Calu3 (cell line): ENCODE data around the gene PSMA5. TPM values are rescaled to one million over a fixed set of nuclear protein-coding genes. Genes with fewer than 3 reads are reported as not detected.
"Not testable (repeated sequence)": the region's sequence is repeated elsewhere in the genome, so short reads cannot be mapped to it uniquely, and the experiment has no call there.

ENCODE experiments used
- BruUV-seq: library from RNA; stranded (reverse); fragments of 400-500 nt; replicated peaks from 2 replicates; lab custom pipeline; 2021; lab: Mats Ljungman, UMichigan
- CTCF ChIA-PET: fragments of 300-600 bp; sonication (Branson Sonifier 250); formaldehyde crosslinking; loops from one replicate; lab custom pipeline; 2022; ENCODE audit warnings: antibody characterized with exemption; lab: Charles Lee
- DNase-seq: peaks from one replicate; pipeline ENCODE4 v3.0.0; 2022
- H3K27ac Mint-ChIP-seq: one replicate; pipeline ENCODE4 v1.8.0; 2022; ENCODE audit warnings: mixed read lengths; ENCODE audit not compliant: unreplicated experiment
- H3K27me3 Mint-ChIP-seq: one replicate; pipeline ENCODE4 v1.8.0; 2022; ENCODE audit warnings: mixed read lengths; ENCODE audit not compliant: unreplicated experiment
- H3K36me3 Mint-ChIP-seq: one replicate; pipeline ENCODE4 v1.8.0; 2022; ENCODE audit warnings: mild to moderate bottlenecking, moderate library complexity, mixed read lengths; ENCODE audit not compliant: insufficient read depth, unreplicated experiment
- H3K4me1 Mint-ChIP-seq: one replicate; pipeline ENCODE4 v1.8.0; 2022; ENCODE audit warnings: mild to moderate bottlenecking, low read depth, mixed read lengths; ENCODE audit not compliant: unreplicated experiment
- H3K4me3 Mint-ChIP-seq: one replicate; pipeline ENCODE4 v1.8.0; 2022; ENCODE audit warnings: mild to moderate bottlenecking, low read depth, moderate library complexity, mixed read lengths; ENCODE audit not compliant: unreplicated experiment
- H3K9me3 Mint-ChIP-seq: one replicate; pipeline ENCODE4 v1.8.0; 2022; ENCODE audit warnings: low read depth, mixed read lengths; ENCODE audit not compliant: unreplicated experiment
- CTCF ChIP-seq: fragments of 200-600 bp; IDR thresholded peaks from one replicate; pipeline ENCODE4 v1.8.0; 2022; ENCODE audit warnings: antibody characterized with exemption; ENCODE audit not compliant: unreplicated experiment
- intact Hi-C: fragments of 100-400 bp; cut with micrococcal nuclease; formaldehyde crosslinking; loops from one replicate; pipeline ENCODE4 v1.10.0; 2022; ENCODE audit not compliant: unreplicated experiment
- total RNA-seq: library from RNA; stranded (reverse); gene quantifications from 2 replicates; pipeline ENCODE4 v1.2.3, GENCODE V29; 2022

The PSMA5 gene
- total RNA-seq, 1 experiment from 2014 or later: 121 TPM

- TF ChIP-seq CTCF: no peak
- no peak overlapping the region for H3K27ac Mint-ChIP-seq
- CTCF ChIA-PET: no interaction called here
- no TSS peak for BruUV-seq
- intact Hi-C loops: no loop called here
- DNase-seq: no peak
- no peaks in the 10 kb centered on the region for H3K27me3 Mint-ChIP-seq
- no peaks in the 10 kb centered on the region for H3K36me3 Mint-ChIP-seq
- H3K9me3 Mint-ChIP-seq: no peaks in the 10 kb centered on the region
- no peak overlapping the region for H3K4me3 Mint-ChIP-seq
- no peaks in the 10 kb centered on the region for H3K4me1 Mint-ChIP-seq
Measured at GRCh38 chr1:109377698-109378097, 48.5 kb downstream of the PSMA5 start.

DNA sequence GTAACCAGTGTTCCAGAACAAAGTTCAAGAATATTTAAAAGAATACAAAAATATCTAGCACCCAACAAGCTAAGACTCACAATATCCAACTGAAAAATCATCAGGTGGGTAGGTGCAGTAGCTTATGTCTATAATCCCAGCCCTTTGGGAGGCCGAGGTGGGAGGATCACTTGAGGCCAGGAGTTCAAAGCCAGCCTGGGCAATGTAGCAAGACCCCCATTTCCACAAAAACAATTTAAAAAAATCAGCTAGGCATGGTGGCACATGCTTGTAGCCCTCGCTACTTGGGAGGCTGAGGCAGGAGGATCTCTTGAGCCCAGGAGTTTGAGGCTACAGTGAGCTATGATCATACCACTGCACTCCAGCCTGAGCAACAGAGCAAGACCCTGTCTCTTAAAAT lies 52.6 kb downstream of the PSMA5 start:
- H3K4me1 Mint-ChIP-seq, DNase-seq, CTCF ChIA-PET, H3K27me3 Mint-ChIP-seq, H3K27ac Mint-ChIP-seq, H3K4me3 Mint-ChIP-seq, H3K36me3 Mint-ChIP-seq, intact Hi-C loops, H3K9me3 Mint-ChIP-seq, BruUV-seq: not testable (repeated sequence)

DNA sequence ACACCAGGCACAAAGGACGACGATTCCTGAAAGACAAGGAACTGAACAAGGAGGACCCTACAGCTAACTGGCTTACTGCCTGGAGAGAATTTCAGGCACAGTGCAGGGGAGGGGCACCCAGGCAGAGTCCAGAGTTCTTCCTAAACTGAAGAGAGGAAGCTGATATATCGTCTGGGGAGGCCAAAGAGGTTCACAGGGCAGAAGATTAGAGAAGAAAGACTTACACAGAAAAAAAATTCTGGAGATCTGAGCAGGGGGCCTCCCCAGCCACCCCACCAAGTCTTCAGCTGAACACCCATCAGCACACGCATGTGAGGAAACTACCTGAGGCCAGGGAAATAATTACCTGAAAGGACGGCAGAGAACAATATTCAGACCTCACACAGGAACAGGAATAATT lies 53.1 kb downstream of the PSMA5 start:
- Mint-ChIP-seq H3K4me3 (no peak overlapping the region), H3K27me3 (no peaks in the 10 kb centered on the region), H3K27ac (no peak overlapping the region), H3K4me1 (peaks cover 9% of the 10 kb centered on the region), H3K9me3 (no peaks in the 10 kb centered on the region), H3K36me3 (no peaks in the 10 kb centered on the region)
- no peak for TF ChIP-seq CTCF
- DNase-seq: no peak
- intact Hi-C loops: no loop called here
- no TSS peak for BruUV-seq
- CTCF ChIA-PET: interaction anchor here (0.5 kb wide), 1 partner anchor 26 kb away, joined by 6 read pairs; no protein-coding TSS in a partner anchor

GRCh38 chr1:109372281-109372680 lies 54.0 kb downstream of the PSMA5 start:
- Mint-ChIP-seq H3K27ac (no peak overlapping the region), H3K36me3 (no peaks in the 10 kb centered on the region), H3K4me1 (peaks cover 9% of the 10 kb centered on the region), H3K9me3 (no peaks in the 10 kb centered on the region), H3K4me3 (no peak overlapping the region), H3K27me3 (no peaks in the 10 kb centered on the region)
- DNase-seq: no peak
- CTCF ChIA-PET: no interaction called here
- intact Hi-C loops: no loop called here
- TF ChIP-seq CTCF: no peak
- no TSS peak for BruUV-seq

- intact Hi-C loops: no loop called here
- no peak for DNase-seq
- peaks cover 9% of the 10 kb centered on the region for H3K4me1 Mint-ChIP-seq
- H3K27me3 Mint-ChIP-seq: no peaks in the 10 kb centered on the region
- no peaks in the 10 kb centered on the region for H3K36me3 Mint-ChIP-seq
- BruUV-seq: no TSS peak
- TF ChIP-seq CTCF: no peak
- H3K9me3 Mint-ChIP-seq: no peaks in the 10 kb centered on the region
- no peak overlapping the region for H3K27ac Mint-ChIP-seq
- no peak overlapping the region for H3K4me3 Mint-ChIP-seq
- CTCF ChIA-PET: interaction anchor here (0.6 kb wide), 1 partner anchor 26 kb away, joined by 3 read pairs; no protein-coding TSS in a partner anchor
Measured at GRCh38 chr1:109371341-109371739, 54.9 kb downstream of the PSMA5 start.
